NCI-H1436 treated with DMSO at 0.1 percent for 48 hours (cell line): Measurements from ENCODE around the gene FDX2.
"Not testable (repeated sequence)": the region's sequence is repeated elsewhere in the genome, so short reads cannot be mapped to it uniquely, and the experiment has no call there.

Experiments used
- DNase-seq: peaks from one replicate; lab custom pipeline; 2025; lab: John Stamatoyannopoulos, UW

FDX2 gene

DNA sequence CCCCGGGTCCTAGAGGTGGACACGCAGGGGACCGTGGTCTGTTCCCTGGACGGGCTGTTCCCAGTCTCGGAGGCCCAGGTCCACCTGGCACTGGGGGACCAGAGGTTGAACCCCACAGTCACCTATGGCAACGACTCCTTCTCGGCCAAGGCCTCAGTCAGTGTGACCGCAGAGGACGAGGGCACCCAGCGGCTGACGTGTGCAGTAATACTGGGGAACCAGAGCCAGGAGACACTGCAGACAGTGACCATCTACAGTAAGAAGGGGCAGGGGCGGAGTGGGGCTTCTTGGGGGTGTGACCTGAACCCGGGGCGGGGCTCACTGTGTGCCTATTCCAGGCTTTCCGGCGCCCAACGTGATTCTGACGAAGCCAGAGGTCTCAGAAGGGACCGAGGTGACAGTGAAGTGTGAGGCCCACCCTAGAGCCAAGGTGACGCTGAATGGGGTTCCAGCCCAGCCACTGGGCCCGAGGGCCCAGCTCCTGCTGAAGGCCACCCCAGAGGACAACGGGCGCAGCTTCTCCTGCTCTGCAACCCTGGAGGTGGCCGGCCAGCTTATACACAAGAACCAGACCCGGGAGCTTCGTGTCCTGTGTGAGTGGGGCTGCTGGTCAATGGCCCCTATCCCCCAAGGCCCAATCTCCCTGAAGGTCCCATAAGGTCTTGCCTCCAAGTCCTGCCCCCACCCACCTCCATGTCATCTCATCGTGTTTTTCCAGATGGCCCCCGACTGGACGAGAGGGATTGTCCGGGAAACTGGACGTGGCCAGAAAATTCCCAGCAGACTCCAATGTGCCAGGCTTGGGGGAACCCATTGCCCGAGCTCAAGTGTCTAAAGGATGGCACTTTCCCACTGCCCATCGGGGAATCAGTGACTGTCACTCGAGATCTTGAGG is 31.5 kb downstream of the FDX2 start:
- DNase-seq = no peak

DNA sequence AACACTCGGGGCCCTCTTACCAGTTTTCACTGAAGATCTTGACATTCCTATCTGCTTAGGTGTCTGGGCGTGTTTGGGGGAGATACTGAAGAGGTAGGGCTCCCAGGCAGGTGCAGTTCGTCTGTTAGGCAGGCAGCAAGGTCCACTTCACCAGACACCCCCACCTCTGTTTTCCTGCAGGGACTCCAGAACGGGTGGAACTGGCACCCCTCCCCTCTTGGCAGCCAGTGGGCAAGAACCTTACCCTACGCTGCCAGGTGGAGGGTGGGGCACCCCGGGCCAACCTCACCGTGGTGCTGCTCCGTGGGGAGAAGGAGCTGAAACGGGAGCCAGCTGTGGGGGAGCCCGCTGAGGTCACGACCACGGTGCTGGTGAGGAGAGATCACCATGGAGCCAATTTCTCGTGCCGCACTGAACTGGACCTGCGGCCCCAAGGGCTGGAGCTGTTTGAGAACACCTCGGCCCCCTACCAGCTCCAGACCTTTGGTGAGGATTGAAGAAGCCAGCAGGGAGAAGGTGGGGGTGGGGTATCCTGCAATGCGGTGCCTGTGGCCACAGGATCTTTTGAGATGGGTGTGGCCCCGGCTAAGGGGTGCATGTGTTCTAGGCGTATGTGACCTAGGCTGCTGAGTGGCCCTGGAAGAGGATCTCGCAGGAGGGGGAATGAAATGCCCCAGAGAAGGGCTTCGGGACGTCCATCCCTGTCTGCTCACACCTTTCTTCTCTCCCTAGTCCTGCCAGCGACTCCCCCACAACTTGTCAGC is 32.3 kb downstream of the FDX2 start:
- no peak for DNase-seq

- not testable (repeated sequence) for DNase-seq
These were observed 33.8 kb downstream of the FDX2 start for GRCh38 chr19:10282043-10282442.

GRCh38 chr19:10279737-10280442 is 35.9 kb downstream of the FDX2 start:
- DNase-seq = no peak

DNA sequence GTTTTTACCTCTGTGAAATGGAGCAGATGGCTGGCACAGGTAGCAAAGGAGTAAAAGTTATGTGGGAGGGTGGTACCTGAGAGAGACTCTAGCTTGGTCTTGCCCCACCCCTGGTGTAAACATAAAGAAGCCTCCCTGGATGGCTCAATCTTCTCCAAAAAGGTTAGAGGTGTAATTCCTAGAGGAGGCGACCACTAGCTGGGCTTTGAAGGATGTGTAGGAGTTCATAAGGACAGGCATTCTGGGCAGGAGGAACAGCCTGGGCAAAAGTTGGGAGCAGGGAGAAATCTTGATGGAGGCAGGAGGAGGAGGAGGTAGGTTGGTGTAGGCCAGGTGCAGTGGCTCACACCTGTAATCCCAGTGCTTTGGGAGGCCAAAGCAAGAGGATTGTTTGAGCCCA is 36.9 kb downstream of the FDX2 start:
- no peak for DNase-seq

- no peak for DNase-seq
These were observed 37.8 kb downstream of the FDX2 start for GRCh38 chr19:10277795-10278589.

- DNase-seq = no peak
These were observed 41.2 kb downstream of the FDX2 start for GRCh38 chr19:10274589-10274988.

DNA sequence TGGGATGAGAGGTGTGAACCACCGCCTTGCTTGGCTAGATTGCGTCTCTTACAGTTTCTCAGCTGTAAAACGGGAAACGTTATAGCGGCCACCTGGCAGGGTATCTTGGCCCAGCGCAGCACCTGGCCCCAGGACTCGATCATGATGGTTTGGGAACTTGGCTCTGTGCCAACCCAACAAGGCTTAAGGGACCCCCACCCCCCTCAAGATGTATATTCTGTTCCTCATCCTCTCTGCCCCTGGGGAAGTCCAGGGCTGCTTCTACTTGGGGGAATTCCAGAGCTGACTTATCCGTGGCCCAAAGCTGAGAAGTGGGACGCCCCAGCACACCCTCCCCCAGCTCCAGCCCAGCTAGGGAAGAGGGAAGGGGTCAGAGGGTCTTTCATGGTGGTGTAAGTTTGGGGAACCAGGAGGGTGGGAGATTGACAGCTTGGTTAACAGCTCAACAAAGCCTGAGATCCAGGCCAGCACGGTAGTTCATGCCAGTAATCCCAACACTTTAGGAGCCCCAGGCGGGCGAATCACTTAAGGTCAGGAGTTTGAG is 44.2 kb downstream of the FDX2 start:
- no peak for DNase-seq

- DNase-seq = no peak
These were observed 45.0 kb downstream of the FDX2 start, which contains the start of gene ICAM1 for GRCh38 chr19:10270616-10271394. ICAM1 (plus strand) TSS chr19:10271120; CDS start chr19:10271160, 40 bp downstream.

DNA sequence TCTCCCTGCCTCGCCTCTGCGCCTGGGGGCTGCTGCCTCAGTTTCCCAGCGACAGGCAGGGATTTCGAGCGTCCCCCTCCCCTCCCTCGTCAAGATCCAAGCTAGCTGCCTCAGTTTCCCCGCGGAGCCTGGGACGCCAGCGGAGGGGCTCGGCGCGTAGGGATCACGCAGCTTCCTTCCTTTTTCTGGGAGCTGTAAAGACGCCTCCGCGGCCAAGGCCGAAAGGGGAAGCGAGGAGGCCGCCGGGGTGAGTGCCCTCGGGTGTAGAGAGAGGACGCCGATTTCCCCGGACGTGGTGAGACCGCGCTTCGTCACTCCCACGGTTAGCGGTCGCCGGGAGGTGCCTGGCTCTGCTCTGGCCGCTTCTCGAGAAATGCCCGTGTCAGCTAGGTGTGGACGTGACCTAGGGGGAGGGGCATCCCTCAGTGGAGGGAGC is 45.6 kb downstream of the FDX2 start:
- DNase-seq = no peak

- DNase-seq = no peak
These were observed 46.3 kb downstream of the FDX2 start for GRCh38 chr19:10269333-10270179.

DNA sequence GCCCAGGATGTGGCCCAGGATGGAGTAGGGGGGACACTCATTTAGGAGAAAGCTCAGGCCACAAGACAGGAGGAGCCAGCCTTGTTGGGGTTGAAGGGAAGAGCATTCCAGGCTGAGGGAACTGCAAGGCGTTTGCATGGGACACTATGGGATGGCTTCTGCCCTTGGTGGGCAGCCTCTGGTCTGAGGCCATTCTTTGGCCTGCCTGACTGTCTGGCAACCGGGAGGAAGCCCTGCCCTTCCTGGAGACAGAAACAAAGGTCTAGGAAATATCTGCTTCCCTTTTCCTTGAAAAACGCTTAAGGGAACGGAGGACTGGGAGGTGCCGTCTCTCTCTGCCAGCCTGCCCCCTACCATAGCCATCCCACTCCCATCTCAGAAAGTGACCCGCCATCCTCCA is 47.7 kb downstream of the FDX2 start:
- DNase-seq = no peak

DNA sequence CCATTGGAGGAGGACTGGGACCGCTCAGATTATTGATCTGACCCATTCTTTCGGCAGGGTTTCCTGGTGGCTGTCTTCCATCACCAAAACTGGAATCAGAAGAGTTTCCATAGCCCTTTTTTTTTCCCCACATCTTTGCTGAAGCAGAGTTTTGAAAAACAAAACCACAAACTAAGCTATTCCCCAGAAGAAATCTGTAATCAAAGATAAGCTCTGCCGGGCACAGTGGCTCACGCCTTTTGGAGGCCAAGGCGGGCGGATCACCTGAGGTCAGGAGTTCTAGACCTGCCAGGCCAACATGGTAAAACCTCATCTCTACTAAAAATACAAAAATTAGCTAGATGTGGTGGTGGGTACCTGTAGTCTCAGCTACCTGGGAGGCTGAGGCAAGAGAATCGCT is 49.1 kb downstream of the FDX2 start:
- no peak for DNase-seq

GRCh38 chr19:10262771-10263170 is 53.0 kb downstream of the FDX2 start:
- no peak for DNase-seq

- no peak for DNase-seq
These were observed 55.7 kb downstream of the FDX2 start for GRCh38 chr19:10260141-10260584.
